ENCODE data around the gene PHF20. TPM values are rescaled to one million over a fixed set of nuclear protein-coding genes. Genes with fewer than 3 reads are reported as not detected.

Gene PHF20
- total RNA-seq, 1 donor from 2014 or later, result 42.2 TPM

- no peaks in the 10 kb centered on the region for H3K9me3 Mint-ChIP-seq (ENCODE audit: low read depth)
- H3K27ac Mint-ChIP-seq, result peak overlapping the region; percentile 50
- TF ChIP-seq, protein P1, sequence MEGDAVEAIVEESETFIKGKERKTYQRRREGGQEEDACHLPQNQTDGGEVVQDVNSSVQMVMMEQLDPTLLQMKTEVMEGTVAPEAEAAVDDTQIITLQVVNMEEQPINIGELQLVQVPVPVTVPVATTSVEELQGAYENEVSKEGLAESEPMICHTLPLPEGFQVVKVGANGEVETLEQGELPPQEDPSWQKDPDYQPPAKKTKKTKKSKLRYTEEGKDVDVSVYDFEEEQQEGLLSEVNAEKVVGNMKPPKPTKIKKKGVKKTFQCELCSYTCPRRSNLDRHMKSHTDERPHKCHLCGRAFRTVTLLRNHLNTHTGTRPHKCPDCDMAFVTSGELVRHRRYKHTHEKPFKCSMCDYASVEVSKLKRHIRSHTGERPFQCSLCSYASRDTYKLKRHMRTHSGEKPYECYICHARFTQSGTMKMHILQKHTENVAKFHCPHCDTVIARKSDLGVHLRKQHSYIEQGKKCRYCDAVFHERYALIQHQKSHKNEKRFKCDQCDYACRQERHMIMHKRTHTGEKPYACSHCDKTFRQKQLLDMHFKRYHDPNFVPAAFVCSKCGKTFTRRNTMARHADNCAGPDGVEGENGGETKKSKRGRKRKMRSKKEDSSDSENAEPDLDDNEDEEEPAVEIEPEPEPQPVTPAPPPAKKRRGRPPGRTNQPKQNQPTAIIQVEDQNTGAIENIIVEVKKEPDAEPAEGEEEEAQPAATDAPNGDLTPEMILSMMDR (IDR thresholded peaks at IDR 0.05; ENCODE audit: unreplicated experiment), result no peak
- no peak for DNase-seq (ENCODE audit: low spot score, unreplicated experiment)
- H3K4me3 Mint-ChIP-seq (ENCODE audit: low read depth), result no peak overlapping the region
- H3K27me3 Mint-ChIP-seq, result no peaks in the 10 kb centered on the region
- H3K4me1 Mint-ChIP-seq (ENCODE audit: low read depth), result peaks cover 3% of the 10 kb centered on the region
- H3K36me3 Mint-ChIP-seq (ENCODE audit: insufficient read depth), result peaks cover 3% of the 10 kb centered on the region
Measured at GRCh38 chr20:35788796-35789195, 17.0 kb downstream of the PHF20 start.

DNA sequence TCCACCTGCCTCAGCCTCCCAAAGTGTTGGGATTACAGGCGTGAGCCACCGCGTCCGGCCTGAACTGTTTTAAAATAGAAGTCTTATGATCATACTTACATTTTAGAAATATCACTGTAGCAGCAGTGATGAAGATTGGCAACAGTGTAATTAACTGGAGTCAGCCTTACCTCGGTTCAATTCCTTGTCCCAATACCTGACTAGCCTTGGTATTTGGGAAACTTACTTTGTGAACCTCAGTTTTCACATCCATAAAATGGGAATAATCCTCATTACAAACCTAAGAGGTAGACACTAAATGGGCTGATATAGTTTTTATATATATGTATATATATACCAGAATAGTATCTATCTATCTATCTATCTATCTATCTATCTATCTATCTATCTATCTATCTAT lies 19.3 kb downstream of the PHF20 start:
- Mint-ChIP-seq H3K4me3 (ENCODE audit: low read depth) (no peak overlapping the region), H3K27me3 (no peaks in the 10 kb centered on the region), H3K4me1 (ENCODE audit: low read depth) (peaks cover 5% of the 10 kb centered on the region), H3K36me3 (ENCODE audit: insufficient read depth) (peaks cover 6% of the 10 kb centered on the region), H3K27ac (no peak overlapping the region), H3K9me3 (ENCODE audit: low read depth) (no peaks in the 10 kb centered on the region)
- no peak for DNase-seq (ENCODE audit: low spot score, unreplicated experiment)
- TF ChIP-seq, protein P1 (IDR thresholded peaks at IDR 0.05; ENCODE audit: unreplicated experiment), result no peak

- H3K4me3 Mint-ChIP-seq (ENCODE audit: low read depth), result no peak overlapping the region
- peaks cover 4% of the 10 kb centered on the region for H3K36me3 Mint-ChIP-seq (ENCODE audit: insufficient read depth)
- TF ChIP-seq, protein P1 (IDR thresholded peaks at IDR 0.05; ENCODE audit: unreplicated experiment), result no peak
- no peak for DNase-seq (ENCODE audit: low spot score, unreplicated experiment)
- no peak overlapping the region for H3K27ac Mint-ChIP-seq
- no peaks in the 10 kb centered on the region for H3K27me3 Mint-ChIP-seq
- H3K9me3 Mint-ChIP-seq (ENCODE audit: low read depth), result no peaks in the 10 kb centered on the region
- peaks cover 5% of the 10 kb centered on the region for H3K4me1 Mint-ChIP-seq (ENCODE audit: low read depth)
Measured at GRCh38 chr20:35791821-35792220, 20.0 kb downstream of the PHF20 start.

DNA sequence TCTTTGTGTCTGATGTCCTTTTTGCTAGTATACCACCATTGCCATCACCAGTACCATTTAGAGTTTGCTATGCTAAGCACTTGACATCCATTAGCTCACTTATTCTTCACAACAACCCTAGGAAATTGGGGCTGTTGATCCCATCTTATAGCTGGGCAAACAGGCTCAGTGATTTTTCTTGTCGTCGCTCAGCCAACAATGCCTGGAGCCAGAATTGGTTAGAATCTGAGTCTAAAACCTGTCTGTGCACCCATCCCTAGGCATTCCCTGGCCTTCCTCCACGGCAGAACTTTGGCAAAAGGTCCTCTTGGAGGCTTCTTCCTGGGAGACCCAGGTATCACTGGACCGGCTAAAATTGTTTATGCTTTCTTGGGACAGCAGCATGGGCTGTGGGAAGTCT lies 20.9 kb downstream of the PHF20 start:
- no peak for DNase-seq (ENCODE audit: low spot score, unreplicated experiment)
- no peak overlapping the region for H3K27ac Mint-ChIP-seq
- H3K4me3 Mint-ChIP-seq (ENCODE audit: low read depth), result no peak overlapping the region
- no peaks in the 10 kb centered on the region for H3K9me3 Mint-ChIP-seq (ENCODE audit: low read depth)
- peaks cover 5% of the 10 kb centered on the region for H3K4me1 Mint-ChIP-seq (ENCODE audit: low read depth)
- TF ChIP-seq, protein P1 (IDR thresholded peaks at IDR 0.05; ENCODE audit: unreplicated experiment), result no peak
- H3K36me3 Mint-ChIP-seq (ENCODE audit: insufficient read depth), result peaks cover 4% of the 10 kb centered on the region
- H3K27me3 Mint-ChIP-seq, result no peaks in the 10 kb centered on the region

DNA sequence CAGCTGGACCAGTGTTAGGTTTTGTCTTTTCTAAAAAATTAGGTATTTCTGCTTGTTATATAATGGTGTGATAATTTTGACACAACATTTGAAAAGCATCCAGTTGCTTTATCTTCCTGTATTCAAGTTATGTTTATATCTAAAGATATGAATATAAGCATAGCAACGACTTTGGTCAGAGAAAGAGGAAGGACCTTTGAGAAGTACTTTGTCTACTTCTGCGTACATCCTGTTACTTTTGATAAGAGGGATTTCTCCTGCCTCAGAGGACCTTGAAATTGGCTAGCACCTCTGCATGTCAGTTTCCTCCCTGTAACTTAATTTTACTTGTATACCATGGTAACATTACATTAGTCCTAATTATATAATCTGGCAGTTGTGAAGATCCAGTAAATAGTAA lies 24.8 kb downstream of the PHF20 start:
- Mint-ChIP-seq H3K27me3 (no peaks in the 10 kb centered on the region), H3K4me3 (ENCODE audit: low read depth) (no peak overlapping the region), H3K9me3 (ENCODE audit: low read depth) (no peaks in the 10 kb centered on the region), H3K4me1 (ENCODE audit: low read depth) (peaks cover 4% of the 10 kb centered on the region), H3K36me3 (ENCODE audit: insufficient read depth) (peaks cover 13% of the 10 kb centered on the region), H3K27ac (no peak overlapping the region)
- DNase-seq (ENCODE audit: low spot score, unreplicated experiment), result no peak
- TF ChIP-seq, protein P1 (IDR thresholded peaks at IDR 0.05; ENCODE audit: unreplicated experiment), result no peak
